HFF-Myc (cell line): ENCODE results near the gene SVIP.

Source experiments
- DNase-seq: peaks from one replicate; pipeline ENCODE4 v3.0.0-alpha.2; 2011; ENCODE audit warnings: low read depth; ENCODE audit errors: extremely low read depth
- H3K4me3 ChIP-seq: replicated peaks from 2 replicates; pipeline ENCODE4 v1.5.1; 2011; ENCODE audit warnings: low read depth, mild to moderate bottlenecking, control low read depth, low read length
- CTCF ChIP-seq: IDR thresholded peaks from 2 replicates; pipeline ENCODE4 v1.5.1; 2012; ENCODE audit warnings: mild to moderate bottlenecking, low read depth, low read length, control low read depth; ENCODE audit errors: missing control alignments

The SVIP gene

GRCh38 chr11:22822203-22822602 lies 7.4 kb downstream of the SVIP start:
- no peak for DNase-seq
- no peak for TF ChIP-seq CTCF
- no peak overlapping the region for H3K4me3 ChIP-seq

GRCh38 chr11:22809893-22810292 lies 19.7 kb downstream of the SVIP start:
- DNase-seq = no peak

GRCh38 chr11:22808571-22809197 lies 20.9 kb downstream of the SVIP start:
- H3K4me3 ChIP-seq = no peak overlapping the region
- DNase-seq = no peak
- no peak for TF ChIP-seq CTCF

More at GRCh38 chr11:22809893-22810292, 19.7 kb downstream of the SVIP start:
- no peak for TF ChIP-seq CTCF
- H3K4me3 ChIP-seq = no peak overlapping the region

- TF ChIP-seq CTCF = no peak
- no peak overlapping the region for H3K4me3 ChIP-seq
- no peak for DNase-seq
Observed at GRCh38 chr11:22807855-22808570, 21.6 kb downstream of the SVIP start.

- DNase-seq = no peak
- TF ChIP-seq CTCF = no peak
- no peak overlapping the region for H3K4me3 ChIP-seq
Observed at GRCh38 chr11:22807391-22807790, 22.2 kb downstream of the SVIP start.

GRCh38 chr11:22802861-22803260 lies 26.7 kb downstream of the SVIP start:
- DNase-seq = no peak
- no peak for TF ChIP-seq CTCF
- H3K4me3 ChIP-seq = no peak overlapping the region
